ENCODE measurements around the gene PROX1.

PROX1 gene

DNA sequence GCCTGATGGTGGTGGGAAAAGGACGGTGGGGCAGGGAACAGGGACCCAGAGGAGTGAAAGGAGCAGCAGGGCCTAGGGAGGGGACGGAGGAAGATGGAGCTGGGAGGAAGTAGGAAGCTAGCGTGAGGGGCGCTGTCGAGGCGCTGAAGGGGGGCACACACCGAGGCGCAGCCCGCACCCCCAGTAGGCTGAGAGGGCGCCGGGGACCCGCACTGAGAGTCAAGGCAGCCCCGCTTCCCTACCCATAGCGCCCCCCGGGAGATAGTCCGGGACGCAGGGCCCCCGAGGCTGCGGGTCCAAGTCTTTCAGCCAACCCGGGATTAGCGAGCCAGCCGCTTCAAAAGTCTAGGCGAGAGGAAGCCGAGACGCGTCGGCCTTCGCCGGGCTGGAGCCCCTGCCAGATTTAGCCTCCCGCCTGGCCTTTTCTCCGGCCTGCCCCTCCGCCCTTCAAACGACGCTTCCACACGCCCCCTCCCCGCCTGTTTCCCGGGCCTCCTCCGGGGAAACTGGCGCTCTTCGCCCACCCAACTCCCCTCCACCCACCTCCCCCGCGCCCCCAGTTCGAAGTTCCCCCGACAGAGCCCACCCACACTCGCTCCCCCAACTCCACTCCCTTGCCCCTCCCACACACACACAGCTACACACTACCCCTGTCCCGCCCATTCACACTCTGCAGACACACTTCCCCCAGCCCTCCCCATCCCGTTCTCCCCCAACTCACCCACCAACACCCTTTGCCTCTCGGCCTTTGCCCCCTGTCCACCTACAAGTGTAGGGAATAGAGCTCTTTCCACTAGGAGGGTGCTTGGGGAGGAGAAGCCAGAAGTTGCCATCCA, 7.8 kb upstream of the PROX1 start:
- no peak for DNase-seq (ENCODE audit: low spot score)

DNA sequence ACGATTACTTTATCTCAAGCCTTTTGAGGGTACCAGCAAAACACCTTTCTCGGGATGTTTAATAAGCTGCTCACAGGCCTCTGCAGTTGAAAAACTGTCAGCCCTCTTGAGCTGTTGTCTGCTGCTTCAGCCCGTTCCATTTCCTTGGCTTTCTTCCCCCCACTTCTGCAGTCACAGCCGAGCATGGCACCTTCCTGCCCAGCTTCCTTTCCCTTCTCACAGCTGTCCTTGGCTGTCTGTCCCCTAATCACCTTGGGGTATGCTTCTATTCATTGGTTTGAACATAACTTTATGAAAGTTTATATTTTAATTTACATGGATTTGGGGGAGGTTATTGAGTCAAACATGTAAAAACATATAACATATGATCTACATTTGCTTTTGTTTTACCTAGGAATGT, 6.9 kb upstream of the PROX1 start:
- DNase-seq (ENCODE audit: low spot score): no peak

DNA sequence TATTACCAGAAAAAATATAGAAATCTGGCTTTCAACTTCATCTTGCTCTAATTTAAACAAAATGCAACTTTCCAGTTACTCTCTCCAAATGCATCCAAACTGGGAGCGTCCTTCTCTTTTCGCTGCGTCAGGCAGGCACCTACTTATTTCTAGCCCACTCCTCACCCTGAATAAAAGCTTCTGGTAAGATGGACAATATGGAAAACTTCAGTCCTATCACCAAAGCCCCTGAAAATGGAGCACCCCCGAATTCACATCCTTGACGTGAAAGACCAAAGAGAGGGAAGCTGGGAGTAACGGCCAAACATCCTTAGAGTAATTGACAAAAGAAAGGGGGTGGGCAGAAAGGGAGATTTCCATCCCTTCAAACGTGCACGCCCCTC, 5.5 kb upstream of the PROX1 start:
- no peak for DNase-seq (ENCODE audit: low spot score)

DNA sequence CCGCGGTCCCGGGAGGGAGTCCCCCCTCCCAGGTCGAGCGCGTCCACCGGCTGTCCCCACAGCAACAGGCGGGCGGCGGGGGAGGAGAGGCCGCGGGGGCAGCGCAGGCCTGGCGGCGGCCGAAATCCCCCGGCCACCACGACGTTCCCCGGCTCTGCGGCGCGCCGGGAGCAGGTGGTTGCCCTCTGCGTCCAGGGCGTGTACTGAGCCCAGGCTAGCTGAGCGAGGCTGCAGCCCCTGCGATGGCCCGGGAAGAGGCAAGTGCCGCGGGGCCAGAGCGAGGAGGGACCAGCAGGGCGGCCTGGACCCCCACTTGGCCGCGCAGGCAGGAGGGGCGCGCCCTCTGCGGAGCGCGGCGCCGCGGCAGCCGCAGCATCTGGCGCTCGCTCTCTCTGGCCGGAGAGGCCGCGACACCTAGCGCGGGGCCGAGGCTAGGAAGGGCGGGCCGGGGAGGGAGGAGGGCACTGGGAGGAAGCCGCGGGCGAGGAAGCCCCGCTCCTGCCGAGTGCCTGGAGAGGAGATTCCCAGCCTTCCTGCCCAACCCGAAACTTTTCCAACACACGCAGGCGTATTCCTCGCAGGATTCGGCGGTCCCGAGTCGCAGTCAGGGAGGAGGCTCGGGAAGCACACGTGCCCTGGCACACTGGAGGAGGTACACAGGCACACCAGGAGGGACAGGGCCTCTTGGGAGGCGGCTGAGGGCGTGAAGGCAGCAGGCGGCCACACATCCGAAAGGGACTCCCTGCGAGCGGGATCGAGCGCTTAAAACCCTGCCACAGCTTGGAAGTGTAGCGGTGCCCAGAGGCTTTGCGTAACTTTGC, 4.9 kb upstream of the PROX1 start:
- peak; percentile 45 for DNase-seq (ENCODE audit: low spot score)

DNA sequence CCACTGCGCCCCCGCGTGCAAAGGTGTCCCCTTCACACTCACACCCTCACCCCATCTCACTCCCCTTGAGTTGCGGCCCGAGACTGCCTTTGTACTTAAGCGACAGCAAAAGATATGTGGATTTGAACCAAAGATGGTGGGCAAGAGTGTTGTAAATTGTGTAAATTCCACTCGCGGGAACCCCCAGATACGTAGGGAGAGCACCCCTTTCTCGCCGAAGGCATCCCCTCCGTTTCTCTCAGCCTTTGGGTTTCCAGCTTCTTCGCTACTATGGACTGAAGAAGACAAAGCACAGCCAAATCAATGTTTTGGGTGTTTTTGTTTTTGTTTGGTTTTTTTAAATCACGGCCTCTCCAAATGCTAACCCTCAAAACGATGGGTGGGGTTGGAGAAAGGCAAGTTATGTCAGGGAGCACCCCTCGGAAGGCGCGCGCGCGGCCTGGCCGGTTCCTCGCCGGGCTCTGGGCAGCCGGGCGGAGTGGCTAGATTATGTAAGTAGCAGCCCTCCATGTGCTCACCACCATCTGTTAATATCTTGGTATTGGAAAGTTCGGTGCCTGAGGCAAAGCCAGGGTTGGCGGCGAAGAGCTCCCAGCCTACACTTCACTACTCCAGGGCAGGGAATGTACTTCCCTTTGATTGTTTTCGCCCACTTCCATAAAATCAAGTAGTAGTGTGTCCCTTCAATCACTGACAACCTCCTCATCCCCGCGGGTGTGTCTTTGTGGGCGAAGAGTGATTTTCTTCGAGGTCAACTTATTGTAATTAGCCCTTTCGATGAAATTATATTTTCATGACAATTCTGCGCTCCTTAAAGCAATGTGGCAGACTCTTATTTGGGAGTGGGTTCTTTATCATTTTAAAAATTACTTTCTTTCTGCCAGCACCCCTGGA, 4.0 kb upstream of the PROX1 start:
- no peak for DNase-seq (ENCODE audit: low spot score)

DNA sequence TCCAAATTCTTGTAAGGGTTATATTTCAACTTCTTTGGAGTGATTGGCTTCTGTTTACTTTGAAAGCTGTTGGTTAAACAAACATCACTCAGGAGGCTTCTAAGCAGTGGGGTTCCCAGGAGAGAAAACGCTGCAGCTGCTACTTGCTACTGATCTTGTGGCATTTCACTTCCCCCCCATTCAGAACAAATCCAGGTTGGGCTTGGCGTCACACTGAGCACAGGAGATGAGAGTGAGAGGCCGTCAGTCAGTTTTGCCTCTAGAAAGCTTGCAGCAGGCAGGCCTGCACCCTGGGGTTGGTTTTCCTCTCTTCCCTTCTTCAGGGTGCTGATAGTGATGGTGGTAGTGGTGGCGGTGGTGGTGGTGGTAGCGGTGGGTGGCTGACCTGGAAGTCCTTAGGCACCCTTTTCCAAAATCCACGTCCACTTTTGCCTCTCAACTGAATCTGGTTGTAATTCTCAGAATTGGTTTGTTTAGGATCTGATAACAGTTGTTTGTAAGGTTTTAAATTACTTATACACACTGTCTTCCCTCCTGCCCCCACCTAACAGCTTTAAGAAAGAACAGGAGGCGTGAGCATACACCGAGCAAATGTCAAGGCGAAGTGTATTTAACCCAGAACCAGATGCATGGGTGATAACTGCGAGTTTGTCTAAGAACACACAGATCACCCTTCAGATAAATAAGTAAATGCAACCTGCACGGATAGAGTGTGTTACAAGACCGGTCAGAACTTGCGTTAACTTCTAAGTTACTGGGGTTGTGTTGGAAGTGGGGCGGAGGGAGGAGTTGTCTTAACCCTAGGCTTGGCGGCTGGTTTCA, 3.2 kb upstream of the PROX1 start:
- DNase-seq (ENCODE audit: low spot score): no peak

DNA sequence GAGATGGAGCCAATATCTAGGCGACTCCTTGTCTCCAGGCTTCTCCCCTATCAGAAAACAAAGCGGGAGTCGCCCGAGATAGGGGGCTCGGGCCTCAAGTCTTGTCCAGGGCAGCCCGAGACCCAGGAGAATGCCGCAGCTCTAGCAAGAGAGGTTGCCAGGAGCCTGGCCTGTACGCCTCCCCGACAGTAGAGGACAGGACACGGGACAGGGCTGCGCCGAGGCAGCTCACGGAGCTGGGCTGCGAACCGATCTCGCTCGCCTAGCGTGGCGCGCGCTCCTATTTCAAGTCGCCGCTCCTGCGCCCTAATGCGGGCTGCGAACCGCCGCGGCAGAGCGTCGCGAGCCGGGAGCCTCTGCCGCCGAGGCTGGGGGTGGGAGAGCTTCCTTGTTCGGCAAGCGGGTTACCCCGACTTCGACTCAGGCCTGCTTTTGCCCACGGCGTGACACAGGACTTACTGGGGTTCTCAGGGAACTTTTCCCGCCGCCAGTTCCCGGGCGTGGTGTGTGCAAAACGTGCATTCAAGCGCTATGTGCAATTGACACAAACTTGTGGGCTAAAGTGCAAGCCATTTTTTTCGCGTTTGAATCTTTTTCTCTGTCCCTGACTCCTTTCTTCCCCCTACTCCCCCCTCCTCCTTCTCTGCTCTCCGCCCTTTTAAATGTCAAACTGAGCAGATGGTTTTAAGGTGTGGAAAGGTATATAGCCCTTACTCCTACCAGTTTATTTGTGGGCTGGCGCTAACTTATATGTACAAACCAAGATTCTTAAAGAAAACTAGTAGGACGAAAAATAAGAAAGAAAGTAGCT, 2.4 kb upstream of the PROX1 start:
- DNase-seq (ENCODE audit: low spot score): no peak

DNA sequence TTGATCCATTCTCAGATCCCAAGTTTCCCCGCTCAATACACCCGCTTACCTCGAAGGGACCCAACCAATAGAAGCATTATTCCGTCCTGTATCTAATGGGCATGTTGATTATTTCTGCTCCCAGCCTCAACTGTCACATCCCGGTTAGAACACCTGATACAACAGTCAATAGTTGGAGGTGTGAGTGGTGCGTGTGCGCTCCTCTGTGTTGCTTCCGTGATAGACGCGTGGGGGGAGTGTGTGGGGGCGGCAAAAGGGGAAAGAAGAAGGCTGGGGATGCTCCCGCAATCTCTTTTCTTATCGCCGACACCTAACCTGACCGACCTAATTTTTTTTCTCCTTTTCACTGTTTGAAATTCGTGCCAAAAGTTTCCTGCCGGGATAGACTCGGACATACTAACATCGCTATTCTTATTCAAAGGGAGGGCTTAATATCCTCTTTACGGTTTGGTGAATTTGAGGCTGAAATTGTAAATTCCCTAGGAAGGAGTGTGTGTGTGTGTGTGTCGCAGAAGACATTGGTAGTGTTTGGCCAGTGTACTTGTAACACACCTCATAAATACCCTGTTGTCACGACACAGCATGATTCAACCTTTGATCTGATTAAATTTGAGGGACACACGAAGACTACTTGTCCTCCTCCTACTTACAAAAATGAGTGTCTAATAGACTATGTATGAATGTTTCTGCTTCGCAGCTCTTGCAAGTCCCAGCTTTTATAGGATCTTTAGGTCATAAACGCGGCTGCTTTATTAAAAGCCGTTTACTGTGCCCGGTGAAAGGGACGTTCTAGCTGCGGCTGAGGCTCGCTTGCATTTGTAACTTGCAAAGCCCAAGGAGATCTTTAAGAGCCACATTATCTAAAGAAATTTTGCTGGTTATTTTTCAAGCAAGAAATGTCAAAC, 1.5 kb upstream of the PROX1 start:
- no peak for DNase-seq (ENCODE audit: low spot score)

DNA sequence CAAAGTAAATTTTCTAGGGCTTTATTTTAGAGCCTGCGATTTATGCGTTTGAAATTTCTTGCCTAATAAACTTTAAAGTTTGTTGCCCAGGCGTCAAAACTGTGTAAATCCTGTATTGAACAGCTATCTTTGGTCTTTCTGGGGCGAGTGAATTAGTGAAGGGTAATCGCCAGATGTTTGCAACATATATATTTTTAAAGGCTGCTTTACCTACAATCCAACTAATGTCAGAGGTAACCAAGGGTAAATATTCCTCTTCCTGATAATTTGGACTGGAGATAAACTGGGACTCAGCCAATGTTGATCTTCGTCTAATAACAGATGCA, 885 bp upstream of the PROX1 start:
- DNase-seq (ENCODE audit: low spot score): no peak

DNA sequence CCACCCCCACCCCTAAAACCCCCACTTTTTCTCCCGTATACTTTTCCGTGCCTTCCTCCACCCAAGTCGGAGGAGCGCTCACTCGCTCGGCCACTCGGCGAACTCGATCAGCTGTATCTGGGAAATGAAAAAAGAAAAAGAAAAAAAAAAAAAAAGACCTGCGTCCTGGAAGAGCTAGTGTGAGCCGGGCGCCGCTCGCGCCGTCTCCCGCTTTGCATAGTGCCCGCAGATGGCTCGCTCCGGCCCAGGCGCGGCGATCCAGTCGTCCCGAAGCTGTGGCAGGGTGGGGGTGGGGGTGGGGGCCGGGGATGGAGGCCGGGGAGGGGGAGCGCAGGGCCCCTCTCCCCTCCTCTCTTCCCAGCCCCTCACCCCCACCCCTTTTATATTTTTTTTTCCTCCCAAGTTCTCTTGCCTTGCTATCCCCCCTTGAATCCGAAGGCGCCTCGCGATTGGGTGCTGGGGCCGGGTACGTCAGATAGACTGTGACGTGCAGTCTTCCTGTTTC, 299 bp upstream of the PROX1 start:
- no peak for DNase-seq (ENCODE audit: low spot score)

DNA sequence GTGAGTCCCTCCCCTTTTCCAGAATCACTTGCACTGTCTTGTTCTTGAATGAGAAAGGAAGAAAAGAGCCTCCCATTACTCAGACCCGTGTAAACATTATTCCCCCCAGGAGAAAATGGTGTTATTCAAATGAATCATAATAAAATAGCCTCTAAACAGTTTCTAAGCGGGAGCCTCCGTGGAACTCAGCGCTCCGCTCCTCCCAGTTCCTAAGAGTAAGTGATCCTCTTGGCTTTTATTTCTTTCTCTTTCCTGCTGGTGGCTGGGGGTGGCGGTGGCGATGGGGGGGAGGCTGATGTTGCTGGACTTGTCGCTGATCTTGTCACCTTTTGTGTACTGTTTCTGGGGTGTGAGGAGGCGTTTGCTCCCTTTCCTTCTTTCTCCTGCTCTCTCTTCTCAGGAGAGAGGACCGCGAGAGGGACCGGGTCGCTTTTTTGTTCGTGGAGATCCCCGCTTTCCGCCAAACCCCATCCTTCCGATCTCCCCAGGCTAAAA, 781 bp downstream of the PROX1 start:
- peak; percentile 48 for DNase-seq (ENCODE audit: low spot score)

DNA sequence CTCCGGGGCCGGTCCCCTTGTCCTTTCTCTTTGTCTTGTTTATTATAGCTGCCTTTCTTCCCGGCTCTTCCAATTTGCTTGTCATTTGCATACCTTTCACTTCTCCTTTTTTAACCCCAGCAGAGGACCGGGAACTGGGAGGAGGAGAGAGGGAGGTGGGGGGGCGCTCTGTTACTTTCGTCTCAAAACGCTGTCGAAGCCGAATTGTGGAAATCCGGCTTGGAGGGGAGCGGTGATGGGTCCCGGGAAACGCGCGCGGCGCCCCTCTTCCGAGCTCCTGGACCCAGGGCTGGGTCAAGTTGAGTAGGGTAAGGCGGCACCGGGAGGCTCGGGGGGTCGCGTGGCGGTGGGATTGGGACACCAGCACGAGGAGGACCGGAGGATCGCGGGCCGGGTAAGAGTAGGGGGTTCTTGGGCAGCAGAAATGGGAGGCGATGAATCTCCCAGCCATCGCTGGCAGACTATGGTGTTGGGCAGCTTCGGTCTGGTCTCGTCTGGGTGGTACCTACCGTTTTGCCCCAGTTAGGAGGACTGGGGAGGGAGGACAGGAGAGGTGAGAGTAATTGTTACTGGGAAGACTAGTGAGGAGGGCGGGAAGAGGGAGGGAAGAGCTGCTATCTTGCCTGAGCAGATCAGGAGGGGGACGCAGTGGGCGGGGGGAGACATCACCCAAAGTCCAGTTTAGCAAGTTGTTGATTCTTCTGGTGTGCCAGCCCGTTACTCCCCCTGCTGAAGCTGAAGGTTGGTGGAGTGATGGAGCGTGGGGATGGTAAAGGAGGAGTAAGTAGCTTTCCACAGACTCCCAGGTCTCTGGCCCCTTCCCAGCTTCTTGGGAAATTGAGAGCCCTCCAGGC, 1.5 kb downstream of the PROX1 start:
- DNase-seq (ENCODE audit: low spot score): no peak

DNA sequence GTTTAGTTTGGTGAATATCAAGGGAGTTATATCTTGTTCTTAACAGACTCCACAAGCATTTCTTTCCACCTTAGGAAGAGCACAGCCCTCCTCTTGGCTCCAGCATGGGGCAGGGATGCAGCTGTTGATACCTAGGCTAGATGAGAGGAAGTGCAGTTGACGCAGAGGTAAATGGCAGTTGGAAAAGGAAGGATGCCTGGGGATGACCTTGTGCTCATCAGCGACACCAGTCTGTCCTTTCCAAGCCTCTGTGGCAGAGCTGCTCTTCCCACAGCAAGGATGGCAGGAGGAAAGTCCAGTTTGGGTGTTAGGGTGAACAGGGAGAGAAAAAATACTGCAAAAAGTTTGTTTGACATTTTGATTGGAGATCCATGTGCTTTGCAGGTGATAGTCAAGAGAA, 6.2 kb downstream of the PROX1 start:
- DNase-seq (ENCODE audit: low spot score): no peak

DNA sequence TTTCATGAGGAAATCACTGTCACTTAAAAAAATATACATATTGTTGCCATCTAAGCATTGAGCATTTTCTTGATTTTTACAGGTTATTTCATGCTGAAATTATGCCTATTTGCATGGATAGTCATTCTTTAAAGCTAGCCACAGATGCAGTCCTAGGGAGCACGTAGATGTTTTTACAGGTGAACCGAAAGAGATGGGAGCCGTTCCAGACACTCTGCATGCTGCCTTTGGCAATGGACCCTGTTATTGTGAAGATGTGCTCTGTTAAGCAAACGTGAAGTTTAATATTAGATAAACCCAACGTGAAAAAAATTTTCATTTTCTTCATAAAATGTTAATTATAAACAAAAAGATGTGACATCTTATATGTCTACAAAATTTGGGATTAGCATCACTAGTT, 7.1 kb downstream of the PROX1 start:
- no peak for DNase-seq (ENCODE audit: low spot score)

DNA sequence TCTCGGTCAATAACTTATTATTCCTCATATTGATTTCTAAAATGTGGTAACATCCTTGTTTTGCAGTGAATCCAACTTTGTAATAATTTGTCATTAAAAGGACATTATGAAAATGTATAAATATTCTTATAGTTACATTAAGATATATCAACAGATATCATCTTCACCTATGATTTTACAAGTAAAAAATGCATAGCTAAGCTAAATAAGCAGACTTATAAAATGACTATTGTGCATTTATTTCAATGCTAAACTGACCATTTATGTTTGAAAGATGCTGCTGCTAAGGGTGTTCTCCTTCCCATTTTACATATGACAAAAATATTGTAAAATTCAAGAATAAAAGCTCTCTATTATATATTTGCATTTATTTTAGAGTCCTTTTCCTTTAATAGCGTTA, 7.8 kb downstream of the PROX1 start:
- no peak for DNase-seq (ENCODE audit: low spot score)

DNA sequence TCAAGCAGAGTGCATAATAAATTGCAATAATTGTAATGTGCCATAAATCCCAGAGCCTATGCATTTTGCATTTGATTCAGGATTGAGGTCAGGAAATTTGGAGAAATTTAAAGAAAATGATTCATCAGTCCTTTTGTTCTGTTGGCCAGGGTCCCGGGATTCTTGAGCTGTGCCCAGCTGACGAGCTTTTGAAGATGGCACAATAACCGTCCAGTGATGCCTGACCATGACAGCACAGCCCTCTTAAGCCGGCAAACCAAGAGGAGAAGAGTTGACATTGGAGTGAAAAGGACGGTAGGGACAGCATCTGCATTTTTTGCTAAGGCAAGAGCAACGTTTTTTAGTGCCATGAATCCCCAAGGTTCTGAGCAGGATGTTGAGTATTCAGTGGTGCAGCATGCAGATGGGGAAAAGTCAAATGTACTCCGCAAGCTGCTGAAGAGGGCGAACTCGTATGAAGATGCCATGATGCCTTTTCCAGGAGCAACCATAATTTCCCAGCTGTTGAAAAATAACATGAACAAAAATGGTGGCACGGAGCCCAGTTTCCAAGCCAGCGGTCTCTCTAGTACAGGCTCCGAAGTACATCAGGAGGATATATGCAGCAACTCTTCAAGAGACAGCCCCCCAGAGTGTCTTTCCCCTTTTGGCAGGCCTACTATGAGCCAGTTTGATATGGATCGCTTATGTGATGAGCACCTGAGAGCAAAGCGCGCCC, 8.7 kb downstream of the PROX1 start:
- DNase-seq (ENCODE audit: low spot score): no peak

DNA sequence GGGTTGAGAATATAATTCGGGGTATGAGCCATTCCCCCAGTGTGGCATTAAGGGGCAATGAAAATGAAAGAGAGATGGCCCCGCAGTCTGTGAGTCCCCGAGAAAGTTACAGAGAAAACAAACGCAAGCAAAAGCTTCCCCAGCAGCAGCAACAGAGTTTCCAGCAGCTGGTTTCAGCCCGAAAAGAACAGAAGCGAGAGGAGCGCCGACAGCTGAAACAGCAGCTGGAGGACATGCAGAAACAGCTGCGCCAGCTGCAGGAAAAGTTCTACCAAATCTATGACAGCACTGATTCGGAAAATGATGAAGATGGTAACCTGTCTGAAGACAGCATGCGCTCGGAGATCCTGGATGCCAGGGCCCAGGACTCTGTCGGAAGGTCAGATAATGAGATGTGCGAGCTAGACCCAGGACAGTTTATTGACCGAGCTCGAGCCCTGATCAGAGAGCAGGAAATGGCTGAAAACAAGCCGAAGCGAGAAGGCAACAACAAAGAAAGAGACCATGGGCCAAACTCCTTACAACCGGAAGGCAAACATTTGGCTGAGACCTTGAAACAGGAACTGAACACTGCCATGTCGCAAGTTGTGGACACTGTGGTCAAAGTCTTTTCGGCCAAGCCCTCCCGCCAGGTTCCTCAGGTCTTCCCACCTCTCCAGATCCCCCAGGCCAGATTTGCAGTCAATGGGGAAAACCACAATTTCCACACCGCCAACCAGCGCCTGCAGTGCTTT, 9.4 kb downstream of the PROX1 start:
- no peak for DNase-seq (ENCODE audit: low spot score)
